Neural progenitor cell (in vitro differentiated cells): Measurements from ENCODE around the gene APOBEC3C. TPM values are rescaled to one million over a fixed set of nuclear protein-coding genes. Genes with fewer than 3 reads are reported as not detected.
"Not testable (repeated sequence)": the region's sequence is repeated elsewhere in the genome, so short reads cannot be mapped to it uniquely, and the experiment has no call there.

Experiments
- DNase-seq: peaks from one replicate; pipeline ENCODE4 v3.0.0-alpha.2; 2016; ENCODE audit warnings: low spot score
- H2AFZ ChIP-seq: fragments of 200-600 bp; sonication (generic); replicated peaks from 2 replicates; pipeline ENCODE4 v1.6.1; 2016; ENCODE audit warnings: antibody characterized with exemption
- H3F3A ChIP-seq: fragments of 200-600 bp; sonication (generic); 2 replicates; pipeline ENCODE4 v1.6.1; 2016; ENCODE audit warnings: antibody characterized with exemption, low read depth
- H3K27ac ChIP-seq: fragments of 200-600 bp; sonication (generic); 2 replicates; pipeline ENCODE4 v1.5.1; 2016; ENCODE audit warnings: mild to moderate bottlenecking
- H3K27me3 ChIP-seq: fragments of 200-600 bp; sonication (generic); 2 replicates; pipeline ENCODE4 v1.6.1; 2016; ENCODE audit warnings: mild to moderate bottlenecking, moderate library complexity
- H3K36me3 ChIP-seq: fragments of 200-600 bp; sonication (generic); 2 replicates; pipeline ENCODE4 v1.5.1; 2016
- H3K4me1 ChIP-seq: fragments of 200-600 bp; sonication (generic); 2 replicates; pipeline ENCODE4 v1.6.1; 2016; ENCODE audit warnings: mixed run types
- H3K4me2 ChIP-seq: fragments of 200-600 bp; sonication (generic); 2 replicates; pipeline ENCODE4 v1.6.1; 2016
- H3K4me3 ChIP-seq: fragments of 200-600 bp; sonication (generic); 2 replicates; pipeline ENCODE4 v1.5.1; 2016
- H3K79me2 ChIP-seq: fragments of 200-600 bp; sonication (generic); 2 replicates; pipeline ENCODE4 v1.6.1; 2016; ENCODE audit warnings: low read depth
- H3K9ac ChIP-seq: fragments of 200-600 bp; sonication (generic); 2 replicates; pipeline ENCODE4 v1.6.1; 2016
- H3K9me3 ChIP-seq: fragments of 200-600 bp; sonication (generic); 2 replicates; pipeline ENCODE4 v1.5.1; 2016; ENCODE audit warnings: low read depth
- H4K20me1 ChIP-seq: fragments of 200-600 bp; sonication (generic); 2 replicates; pipeline ENCODE4 v1.6.1; 2016; ENCODE audit warnings: low read depth
- H3K27ac Mint-ChIP-seq: 3 replicates; pipeline ENCODE4 v1.8.0; 2021; ENCODE audit warnings: mixed read lengths
- H3K27me3 Mint-ChIP-seq: 2 replicates; pipeline ENCODE4 v1.8.0; 2022; ENCODE audit warnings: low read depth, mild to moderate bottlenecking, inconsistent platforms, moderate library complexity, mixed read lengths; ENCODE audit not compliant: insufficient read depth
- H3K36me3 Mint-ChIP-seq: 3 replicates; pipeline ENCODE4 v1.8.0; 2021; ENCODE audit warnings: mixed read lengths
- H3K4me1 Mint-ChIP-seq: 3 replicates; pipeline ENCODE4 v1.8.0; 2021; ENCODE audit warnings: mixed read lengths
- H3K4me3 Mint-ChIP-seq: 3 replicates; pipeline ENCODE4 v1.8.0; 2021; ENCODE audit warnings: mild to moderate bottlenecking, moderate library complexity, mixed read lengths
- H3K9me3 Mint-ChIP-seq: 3 replicates; pipeline ENCODE4 v1.8.0; 2020; ENCODE audit warnings: mixed read lengths
- EZH2 ChIP-seq: fragments of 200-600 bp; sonication (generic); IDR thresholded peaks from 2 replicates; pipeline ENCODE4 v1.6.1; 2017; ENCODE audit warnings: antibody characterized with exemption, mild to moderate bottlenecking, moderate library complexity
- EZH2phosphoT487 ChIP-seq: fragments of 200-600 bp; sonication (generic); IDR thresholded peaks from 2 replicates; pipeline ENCODE4 v1.6.1; 2017; ENCODE audit warnings: antibody characterized with exemption
- total RNA-seq: library from RNA; depleted of rRNA; stranded (reverse); fragments of >200 nt; gene quantifications from 2 replicates; pipeline ENCODE4 v1.2.3, GENCODE V29; 2015; ENCODE audit warnings: low replicate concordance
- TF ChIP-seq, protein P1 (sequence below): fragments of 200-600 bp; sonication (generic); IDR thresholded peaks from 2 replicates; pipeline ENCODE4 v1.5.1; 2017; ENCODE audit warnings: antibody characterized with exemption, mild to moderate bottlenecking

The APOBEC3C gene
- total RNA-seq, 1 donor from 2014 or later: 3.0 TPM

DNA sequence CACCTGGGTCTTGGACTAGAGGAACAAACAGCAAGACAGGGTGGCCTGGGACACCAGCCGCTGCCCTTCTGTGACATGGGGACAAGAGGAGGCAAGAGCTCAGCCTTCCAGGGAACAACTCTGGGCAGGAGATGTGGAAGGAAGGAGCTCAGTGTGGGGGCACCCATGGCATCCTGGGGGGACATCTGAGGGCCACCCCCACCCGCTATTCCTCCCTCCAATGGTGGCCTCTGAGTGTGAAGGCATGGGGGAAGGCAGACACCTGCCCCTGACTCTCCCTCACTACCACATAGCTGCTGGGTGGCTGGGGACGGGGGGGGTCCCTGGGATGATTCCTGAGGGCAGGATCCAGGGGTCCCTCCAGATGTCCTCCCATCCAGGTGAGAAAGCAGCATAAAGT lies 27.4 kb upstream of the APOBEC3C start:
- Mint-ChIP-seq H3K36me3 (peaks cover 4% of the 10 kb centered on the region), H3K4me3 (no peak overlapping the region), H3K9me3 (peaks cover 9% of the 10 kb centered on the region), H3K27ac (peak overlapping the region; percentile 69), H3K27me3 (peaks cover 7% of the 10 kb centered on the region), H3K4me1 (peaks cover 10% of the 10 kb centered on the region)
- DNase-seq: no peak
- no peaks in the 10 kb centered on the region for H4K20me1 ChIP-seq
- H3F3A ChIP-seq: peaks cover 3% of the 10 kb centered on the region
- H3K9ac ChIP-seq: no peak overlapping the region
- no peak overlapping the region for H2AFZ ChIP-seq
- no peaks in the 10 kb centered on the region for H3K79me2 ChIP-seq
- no peak overlapping the region for H3K4me3 ChIP-seq
- H3K36me3 ChIP-seq: no peaks in the 10 kb centered on the region
- peaks cover 1% of the 10 kb centered on the region for H3K4me1 ChIP-seq
- H3K27ac ChIP-seq: no peak overlapping the region
- no peak overlapping the region for H3K4me2 ChIP-seq
- H3K9me3 ChIP-seq: no peaks in the 10 kb centered on the region
- H3K27me3 ChIP-seq: no peaks in the 10 kb centered on the region
- no peak for TF ChIP-seq EZH2phosphoT487
- no peak for TF ChIP-seq EZH2
- TF ChIP-seq, protein P1, sequence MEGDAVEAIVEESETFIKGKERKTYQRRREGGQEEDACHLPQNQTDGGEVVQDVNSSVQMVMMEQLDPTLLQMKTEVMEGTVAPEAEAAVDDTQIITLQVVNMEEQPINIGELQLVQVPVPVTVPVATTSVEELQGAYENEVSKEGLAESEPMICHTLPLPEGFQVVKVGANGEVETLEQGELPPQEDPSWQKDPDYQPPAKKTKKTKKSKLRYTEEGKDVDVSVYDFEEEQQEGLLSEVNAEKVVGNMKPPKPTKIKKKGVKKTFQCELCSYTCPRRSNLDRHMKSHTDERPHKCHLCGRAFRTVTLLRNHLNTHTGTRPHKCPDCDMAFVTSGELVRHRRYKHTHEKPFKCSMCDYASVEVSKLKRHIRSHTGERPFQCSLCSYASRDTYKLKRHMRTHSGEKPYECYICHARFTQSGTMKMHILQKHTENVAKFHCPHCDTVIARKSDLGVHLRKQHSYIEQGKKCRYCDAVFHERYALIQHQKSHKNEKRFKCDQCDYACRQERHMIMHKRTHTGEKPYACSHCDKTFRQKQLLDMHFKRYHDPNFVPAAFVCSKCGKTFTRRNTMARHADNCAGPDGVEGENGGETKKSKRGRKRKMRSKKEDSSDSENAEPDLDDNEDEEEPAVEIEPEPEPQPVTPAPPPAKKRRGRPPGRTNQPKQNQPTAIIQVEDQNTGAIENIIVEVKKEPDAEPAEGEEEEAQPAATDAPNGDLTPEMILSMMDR: no peak

DNA sequence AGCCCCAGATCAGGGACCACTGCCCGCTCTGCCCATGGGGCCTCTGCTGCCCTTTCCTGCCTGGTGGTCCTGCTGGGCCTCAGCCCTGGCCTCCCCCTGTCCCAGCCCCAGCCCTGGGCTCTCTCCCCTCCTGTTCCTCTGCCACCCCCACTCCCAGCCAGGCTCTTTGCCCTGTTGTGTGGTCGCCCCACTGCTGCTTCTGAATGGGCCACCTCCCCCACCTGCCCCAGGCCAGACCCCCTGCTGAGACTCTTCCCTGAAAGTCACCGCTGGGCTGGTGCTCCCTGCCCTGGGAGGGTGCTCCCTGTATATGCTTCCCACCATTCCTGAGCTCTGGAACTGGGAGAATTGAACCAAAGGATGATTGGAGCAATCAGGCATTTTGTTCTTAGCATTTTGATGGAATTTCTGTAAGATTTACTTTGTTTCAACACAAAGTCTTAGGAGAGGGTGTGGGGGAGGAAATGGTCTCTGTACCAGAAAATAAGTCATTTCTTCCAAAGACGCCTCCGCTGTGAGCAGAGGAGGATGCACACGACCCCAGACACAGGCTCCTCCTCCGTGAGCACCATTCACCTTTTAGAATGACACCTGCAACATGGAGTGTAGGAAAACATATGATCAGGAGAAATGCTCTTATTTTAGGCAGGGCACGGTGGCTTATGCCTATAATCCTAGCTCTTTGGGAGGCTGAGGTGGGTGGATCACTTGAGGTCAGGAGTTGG lies 26.7 kb upstream of the APOBEC3C start:
- no peak overlapping the region for H3K4me2 ChIP-seq

DNA sequence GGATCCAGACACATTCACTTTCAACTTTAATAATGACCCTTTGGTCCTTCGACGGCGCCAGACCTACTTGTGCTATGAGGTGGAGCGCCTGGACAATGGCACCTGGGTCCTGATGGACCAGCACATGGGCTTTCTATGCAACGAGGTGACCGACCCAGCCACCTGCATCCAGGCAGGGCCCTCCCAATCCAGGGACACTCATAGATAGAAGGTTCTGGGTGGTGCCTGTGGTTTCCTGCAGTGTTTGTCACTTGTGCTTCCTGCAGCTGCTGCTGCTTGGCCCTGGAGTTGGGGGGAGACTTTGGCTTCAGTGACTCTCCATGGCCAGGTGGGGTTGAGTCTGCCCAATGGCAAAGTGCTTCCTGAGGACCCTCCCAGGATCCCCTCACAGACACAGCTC lies 24.6 kb upstream of the APOBEC3C start:
- Mint-ChIP-seq H3K27me3 (peaks cover 6% of the 10 kb centered on the region), H3K27ac (no peak overlapping the region), H3K4me3 (no peak overlapping the region), H3K4me1 (peaks cover 14% of the 10 kb centered on the region), H3K9me3 (peaks cover 2% of the 10 kb centered on the region), H3K36me3 (no peaks in the 10 kb centered on the region)
- Histone ChIP-seq H3K27me3 (no peaks in the 10 kb centered on the region), H3K36me3 (no peaks in the 10 kb centered on the region), H4K20me1 (no peaks in the 10 kb centered on the region), H3F3A (no peaks in the 10 kb centered on the region), H3K27ac (no peak overlapping the region), H3K4me3 (no peak overlapping the region), H3K4me1 (peaks cover 6% of the 10 kb centered on the region), H3K79me2 (no peaks in the 10 kb centered on the region), H3K4me2 (no peak overlapping the region), H3K9ac (no peak overlapping the region), H3K9me3 (no peaks in the 10 kb centered on the region), H2AFZ (no peak overlapping the region)
- TF ChIP-seq, protein P1: no peak
- TF ChIP-seq EZH2phosphoT487 (no peak), EZH2 (no peak)
- DNase-seq: no peak

More for the DNA sequence above, 26.7 kb upstream of the APOBEC3C start:
- H3K27ac Mint-ChIP-seq: peak overlapping the region; percentile 66
- Histone ChIP-seq H4K20me1 (no peaks in the 10 kb centered on the region), H3K79me2 (no peaks in the 10 kb centered on the region), H3F3A (no peaks in the 10 kb centered on the region), H3K27ac (no peak overlapping the region), H3K4me3 (no peak overlapping the region), H3K4me1 (no peaks in the 10 kb centered on the region), H3K27me3 (no peaks in the 10 kb centered on the region), H3K36me3 (no peaks in the 10 kb centered on the region), H3K9me3 (no peaks in the 10 kb centered on the region), H3K9ac (no peak overlapping the region), H2AFZ (no peak overlapping the region)
- H3K27me3 Mint-ChIP-seq: peaks cover 4% of the 10 kb centered on the region
- H3K36me3 Mint-ChIP-seq: peaks cover 4% of the 10 kb centered on the region
- TF ChIP-seq EZH2: no peak
- TF ChIP-seq, protein P1: no peak
- TF ChIP-seq EZH2phosphoT487: no peak
- no peak for DNase-seq
- H3K9me3 Mint-ChIP-seq: peaks cover 9% of the 10 kb centered on the region
- no peak overlapping the region for H3K4me3 Mint-ChIP-seq
- peaks cover 5% of the 10 kb centered on the region for H3K4me1 Mint-ChIP-seq

DNA sequence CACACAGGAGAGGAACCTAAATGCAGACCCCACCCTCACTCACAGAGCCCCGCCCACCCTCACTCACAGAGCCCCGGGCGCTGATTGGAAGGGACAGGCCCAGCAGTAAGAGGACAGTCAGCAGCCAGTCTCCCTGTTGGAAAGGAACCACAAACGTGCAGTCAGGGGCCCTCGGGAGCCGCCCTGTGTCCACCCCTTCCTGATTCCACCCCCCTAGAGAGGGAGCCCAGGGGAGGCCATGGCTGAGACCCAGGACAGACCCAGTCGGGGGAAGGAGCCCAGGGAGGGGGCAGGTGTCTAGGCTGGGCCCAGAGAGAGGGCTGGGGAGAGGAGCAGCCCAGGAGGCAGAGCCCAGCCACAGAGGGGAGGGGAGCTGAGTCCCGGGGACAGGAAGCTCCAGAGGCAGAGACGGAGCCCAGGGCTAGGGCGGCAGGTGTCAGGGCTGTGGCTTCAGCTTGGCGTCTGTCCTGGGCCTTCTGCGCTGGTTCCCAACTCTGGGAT lies 21.1 kb upstream of the APOBEC3C start:
- Mint-ChIP-seq H3K27me3 (peaks cover 14% of the 10 kb centered on the region), H3K27ac (peak overlapping the region; percentile 87), H3K4me1 (peaks cover 14% of the 10 kb centered on the region)
- H3K4me3 Mint-ChIP-seq, H3K4me3 ChIP-seq, H3K4me1 ChIP-seq, H3K9ac ChIP-seq, H3K9me3 ChIP-seq, H4K20me1 ChIP-seq, H3K9me3 Mint-ChIP-seq, H3K27me3 ChIP-seq, H3K27ac ChIP-seq, H3K36me3 ChIP-seq, H3F3A ChIP-seq, H3K36me3 Mint-ChIP-seq, H3K79me2 ChIP-seq: not testable (repeated sequence)
- Histone ChIP-seq H3K4me2 (peak overlapping the region; percentile 47), H2AFZ (peak overlapping the region; percentile 50)
- peak; percentile 77 for DNase-seq
